ENCODE measurements around the gene KIRREL3. TPM values are rescaled to one million over a fixed set of nuclear protein-coding genes. Genes with fewer than 3 reads are reported as not detected.

Gene KIRREL3
- polyA plus RNA-seq, 2 of the 4 experiments (the other 2 are of a cell fraction), result 3.0 to 11.0 TPM

GRCh38 chr11:126679033-126679432, 321.5 kb downstream of the KIRREL3 start:
- no peak for FAIRE-seq
- Histone ChIP-seq H3K4me3 (no peak overlapping the region), H3K4me2 (no peak overlapping the region), H3K27ac (no peak overlapping the region), H3K9me3 (no peaks in the 10 kb centered on the region), H3K4me1 (no peaks in the 10 kb centered on the region)
- CTCF ChIA-PET, result no interaction called here
- POLR2A ChIA-PET, result no interaction called here
- TF ChIP-seq POLR2A (IDR thresholded peaks at IDR 0.05; ENCODE audit: low read length) (no peak), TP53 (CRISPR knock-in tag; IDR thresholded peaks at IDR 0.05) (no peak), ESRRA (IDR thresholded peaks at IDR 0.05; ENCODE audit: borderline replicate concordance, low read length) (no peak), HOXB13 (CRISPR knock-in tag; IDR thresholded peaks at IDR 0.05; ENCODE audit: low read depth) (no peak), KDM1A (IDR thresholded peaks at IDR 0.05; ENCODE audit: low read depth) (no peak), EHF (CRISPR knock-in tag; IDR thresholded peaks at IDR 0.05) (no peak), EHMT2 (IDR thresholded peaks at IDR 0.05; ENCODE audit: low read depth) (no peak), TFCP2L1 (CRISPR knock-in tag; IDR thresholded peaks at IDR 0.05) (no peak), POLR2AphosphoS2 (conservative IDR thresholded peaks at IDR 0.05; ENCODE audit: low read length) (no peak), KDM5A (IDR thresholded peaks at IDR 0.05) (no peak)
- TF ChIP-seq, protein P1, sequence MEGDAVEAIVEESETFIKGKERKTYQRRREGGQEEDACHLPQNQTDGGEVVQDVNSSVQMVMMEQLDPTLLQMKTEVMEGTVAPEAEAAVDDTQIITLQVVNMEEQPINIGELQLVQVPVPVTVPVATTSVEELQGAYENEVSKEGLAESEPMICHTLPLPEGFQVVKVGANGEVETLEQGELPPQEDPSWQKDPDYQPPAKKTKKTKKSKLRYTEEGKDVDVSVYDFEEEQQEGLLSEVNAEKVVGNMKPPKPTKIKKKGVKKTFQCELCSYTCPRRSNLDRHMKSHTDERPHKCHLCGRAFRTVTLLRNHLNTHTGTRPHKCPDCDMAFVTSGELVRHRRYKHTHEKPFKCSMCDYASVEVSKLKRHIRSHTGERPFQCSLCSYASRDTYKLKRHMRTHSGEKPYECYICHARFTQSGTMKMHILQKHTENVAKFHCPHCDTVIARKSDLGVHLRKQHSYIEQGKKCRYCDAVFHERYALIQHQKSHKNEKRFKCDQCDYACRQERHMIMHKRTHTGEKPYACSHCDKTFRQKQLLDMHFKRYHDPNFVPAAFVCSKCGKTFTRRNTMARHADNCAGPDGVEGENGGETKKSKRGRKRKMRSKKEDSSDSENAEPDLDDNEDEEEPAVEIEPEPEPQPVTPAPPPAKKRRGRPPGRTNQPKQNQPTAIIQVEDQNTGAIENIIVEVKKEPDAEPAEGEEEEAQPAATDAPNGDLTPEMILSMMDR (IDR thresholded peaks at IDR 0.05), result no peak
- TF ChIP-seq, protein P2, sequence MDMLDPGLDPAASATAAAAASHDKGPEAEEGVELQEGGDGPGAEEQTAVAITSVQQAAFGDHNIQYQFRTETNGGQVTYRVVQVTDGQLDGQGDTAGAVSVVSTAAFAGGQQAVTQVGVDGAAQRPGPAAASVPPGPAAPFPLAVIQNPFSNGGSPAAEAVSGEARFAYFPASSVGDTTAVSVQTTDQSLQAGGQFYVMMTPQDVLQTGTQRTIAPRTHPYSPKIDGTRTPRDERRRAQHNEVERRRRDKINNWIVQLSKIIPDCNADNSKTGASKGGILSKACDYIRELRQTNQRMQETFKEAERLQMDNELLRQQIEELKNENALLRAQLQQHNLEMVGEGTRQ (IDR thresholded peaks at IDR 0.05), result no peak
- TF ChIP-seq, protein P3, sequence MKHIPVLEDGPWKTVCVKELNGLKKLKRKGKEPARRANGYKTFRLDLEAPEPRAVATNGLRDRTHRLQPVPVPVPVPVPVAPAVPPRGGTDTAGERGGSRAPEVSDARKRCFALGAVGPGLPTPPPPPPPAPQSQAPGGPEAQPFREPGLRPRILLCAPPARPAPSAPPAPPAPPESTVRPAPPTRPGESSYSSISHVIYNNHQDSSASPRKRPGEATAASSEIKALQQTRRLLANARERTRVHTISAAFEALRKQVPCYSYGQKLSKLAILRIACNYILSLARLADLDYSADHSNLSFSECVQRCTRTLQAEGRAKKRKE (CRISPR knock-in tag; IDR thresholded peaks at IDR 0.05; ENCODE audit: low read depth), result no peak
- TF ChIP-seq, protein P4, sequence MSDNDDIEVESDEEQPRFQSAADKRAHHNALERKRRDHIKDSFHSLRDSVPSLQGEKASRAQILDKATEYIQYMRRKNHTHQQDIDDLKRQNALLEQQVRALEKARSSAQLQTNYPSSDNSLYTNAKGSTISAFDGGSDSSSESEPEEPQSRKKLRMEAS (IDR thresholded peaks at IDR 0.05), result no peak
- 47% methylated on average over 2 of the region's 2 CpGs for WGBS (ENCODE audit: missing lambda C conversion rate)
- no peak for DNase-seq (ENCODE audit: low read depth in 1 of 2, low spot score in 1 of 2)
- ATAC-seq, result no peak

DNA sequence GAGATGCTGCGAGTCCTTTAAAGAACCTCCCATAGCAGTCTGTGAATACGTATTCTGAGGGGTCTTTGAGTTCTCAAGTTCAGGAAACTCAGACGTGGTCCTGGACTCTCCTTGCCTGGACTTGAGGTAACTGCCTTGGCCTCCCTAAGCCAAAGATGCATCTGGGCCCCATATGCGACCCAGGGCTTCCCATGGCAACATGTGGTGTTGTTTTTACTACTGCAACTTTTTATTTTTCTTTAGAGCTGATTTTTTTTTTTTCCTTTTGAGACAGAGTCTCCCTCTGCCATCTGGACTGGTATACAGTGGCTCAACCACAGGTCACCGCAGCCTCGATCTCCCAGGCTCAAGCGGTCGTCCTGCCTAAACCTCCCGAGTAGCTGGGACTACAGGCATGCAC, 324.0 kb downstream of the KIRREL3 start:
- no peaks in the 10 kb centered on the region for H3K9me3 ChIP-seq
- DNase-seq (ENCODE audit: low read depth in 1 of 2, low spot score in 1 of 2) (no peak), FAIRE-seq (no peak), ATAC-seq (no peak)
- H3K27ac ChIP-seq, result no peak overlapping the region
- H3K4me1 ChIP-seq, result no peaks in the 10 kb centered on the region
- ChIA-PET CTCF (no interaction called here), POLR2A (no interaction called here)
- WGBS (ENCODE audit: missing lambda C conversion rate), result 69% methylated on average over 9 of the region's 9 CpGs
- TF ChIP-seq FOXS1 (CRISPR knock-in tag; IDR thresholded peaks at IDR 0.05) (no peak), POLR2A (IDR thresholded peaks at IDR 0.05; ENCODE audit: low read length) (no peak), KDM5A (IDR thresholded peaks at IDR 0.05) (no peak), ZSCAN20 (CRISPR knock-in tag; IDR thresholded peaks at IDR 0.05) (no peak), MAFK (IDR thresholded peaks at IDR 0.05; ENCODE audit: partially characterized antibody) (no peak), HOXB5 (CRISPR knock-in tag; IDR thresholded peaks at IDR 0.05) (no peak), RNF2 (IDR thresholded peaks at IDR 0.05; ENCODE audit: borderline replicate concordance, low read depth) (no peak), EP300 (IDR thresholded peaks at IDR 0.05) (no peak)
- TF ChIP-seq, protein P2 (IDR thresholded peaks at IDR 0.05), result no peak
- no peak overlapping the region for H3K4me2 ChIP-seq
- no peak overlapping the region for H3K4me3 ChIP-seq

GRCh38 chr11:126673319-126673718, 327.3 kb downstream of the KIRREL3 start:
- 35% methylated on average over 1 of the region's 1 CpG for WGBS (ENCODE audit: missing lambda C conversion rate)
- no peaks in the 10 kb centered on the region for H3K9me3 ChIP-seq
- ATAC-seq (no peak), DNase-seq (ENCODE audit: low read depth in 1 of 2, low spot score in 1 of 2) (no peak), FAIRE-seq (no peak)
- H3K4me3 ChIP-seq, result no peak overlapping the region
- no peak for TF ChIP-seq E2F6 (IDR thresholded peaks at IDR 0.05; ENCODE audit: borderline replicate concordance, low read depth)
- no peak for TF ChIP-seq FOSB (CRISPR knock-in tag; IDR thresholded peaks at IDR 0.05)
- no peak for TF ChIP-seq TFCP2L1 (CRISPR knock-in tag; IDR thresholded peaks at IDR 0.05)
- TF ChIP-seq JUN (IDR thresholded peaks at IDR 0.05), result no peak
- no peak for TF ChIP-seq HEYL (CRISPR knock-in tag; IDR thresholded peaks at IDR 0.05)
- no peak for TF ChIP-seq EP300 (IDR thresholded peaks at IDR 0.05)
- no peak for TF ChIP-seq CHD2 (IDR thresholded peaks at IDR 0.05; ENCODE audit: low read length, partially characterized antibody)
- no peak for TF ChIP-seq NR3C1 (IDR thresholded peaks at IDR 0.05)
- no peak for TF ChIP-seq BCL3 (IDR thresholded peaks at IDR 0.05)
- CTCF ChIA-PET, result interaction anchor here (1.2 kb wide), 1 partner anchor 14 kb away, joined by 3 read pairs; no protein-coding TSS in a partner anchor
- H3K27ac ChIP-seq, result no peak overlapping the region
- no peak overlapping the region for H3K4me2 ChIP-seq
- no peaks in the 10 kb centered on the region for H3K4me1 ChIP-seq
- POLR2A ChIA-PET, result no interaction called here

Data from A549 (cell line).